ENCODE results near the gene BRICD5.

The BRICD5 gene

GRCh38 chr16:2199621-2200139, 11.0 kb downstream of the BRICD5 start:
- in situ Hi-C loops (cut with MboI; ENCODE audit: low sequenced_read_pairs) = no loop called here

GRCh38 chr16:2199095-2199494, 11.6 kb downstream of the BRICD5 start:
- in situ Hi-C loops (cut with MboI; ENCODE audit: low sequenced_read_pairs) = no loop called here

- in situ Hi-C loops (cut with MboI; ENCODE audit: low sequenced_read_pairs) = no loop called here
Measured at GRCh38 chr16:2198283-2198682, 12.4 kb downstream of the BRICD5 start.

- in situ Hi-C loops (cut with MboI; ENCODE audit: low sequenced_read_pairs) = no loop called here
Measured at GRCh38 chr16:2197765-2198164, 12.9 kb downstream of the BRICD5 start.

GRCh38 chr16:2196981-2197511, 13.6 kb downstream of the BRICD5 start:
- in situ Hi-C loops (cut with MboI; ENCODE audit: low sequenced_read_pairs) = no loop called here

- in situ Hi-C loops (cut with MboI; ENCODE audit: low sequenced_read_pairs) = no loop called here
Measured at GRCh38 chr16:2196162-2196980, 14.3 kb downstream of the BRICD5 start, which contains the start of gene CASKIN1. Gene CASKIN1 (minus strand): TSS chr16:2196605. CDS start chr16:2196432, 173 bp downstream.

GRCh38 chr16:2195322-2196161, 15.1 kb downstream of the BRICD5 start:
- in situ Hi-C loops (cut with MboI; ENCODE audit: low sequenced_read_pairs) = no loop called here

GRCh38 chr16:2194852-2195321, 15.8 kb downstream of the BRICD5 start:
- in situ Hi-C loops (cut with MboI; ENCODE audit: low sequenced_read_pairs) = no loop called here

- in situ Hi-C loops (cut with MboI; ENCODE audit: low sequenced_read_pairs) = no loop called here
Measured at GRCh38 chr16:2194166-2194834, 16.4 kb downstream of the BRICD5 start.

- in situ Hi-C loops (cut with MboI; ENCODE audit: low sequenced_read_pairs) = no loop called here
Measured at GRCh38 chr16:2191446-2191706, 19.3 kb downstream of the BRICD5 start.

- in situ Hi-C loops (cut with MboI; ENCODE audit: low sequenced_read_pairs) = no loop called here
Measured at GRCh38 chr16:2190659-2191445, 19.8 kb downstream of the BRICD5 start.

GRCh38 chr16:2190002-2190658, 20.5 kb downstream of the BRICD5 start:
- in situ Hi-C loops (cut with MboI; ENCODE audit: low sequenced_read_pairs) = no loop called here

- in situ Hi-C loops (cut with MboI; ENCODE audit: low sequenced_read_pairs) = no loop called here
Measured at GRCh38 chr16:2189252-2189893, 21.3 kb downstream of the BRICD5 start.

GRCh38 chr16:2188395-2188794, 22.3 kb downstream of the BRICD5 start:
- in situ Hi-C loops (cut with MboI; ENCODE audit: low sequenced_read_pairs) = no loop called here

- in situ Hi-C loops (cut with MboI; ENCODE audit: low sequenced_read_pairs) = no loop called here
Measured at GRCh38 chr16:2187212-2187611, 23.5 kb downstream of the BRICD5 start.

- in situ Hi-C loops (cut with MboI; ENCODE audit: low sequenced_read_pairs) = no loop called here
Measured at GRCh38 chr16:2186505-2186904, 24.2 kb downstream of the BRICD5 start.

GRCh38 chr16:2186064-2186463, 24.6 kb downstream of the BRICD5 start:
- in situ Hi-C loops (cut with MboI; ENCODE audit: low sequenced_read_pairs) = no loop called here

GRCh38 chr16:2184962-2185361, 25.7 kb downstream of the BRICD5 start:
- in situ Hi-C loops (cut with MboI; ENCODE audit: low sequenced_read_pairs) = no loop called here

GRCh38 chr16:2184346-2184745, 26.3 kb downstream of the BRICD5 start:
- in situ Hi-C loops (cut with MboI; ENCODE audit: low sequenced_read_pairs) = no loop called here

Measured in hTERT RPE-1 (cell line).